ENCODE data around the gene CSNK2A1.

The CSNK2A1 gene

GRCh38 chr20:519999-520398 lies 23.6 kb downstream of the CSNK2A1 start:
- TF ChIP-seq, protein P1, sequence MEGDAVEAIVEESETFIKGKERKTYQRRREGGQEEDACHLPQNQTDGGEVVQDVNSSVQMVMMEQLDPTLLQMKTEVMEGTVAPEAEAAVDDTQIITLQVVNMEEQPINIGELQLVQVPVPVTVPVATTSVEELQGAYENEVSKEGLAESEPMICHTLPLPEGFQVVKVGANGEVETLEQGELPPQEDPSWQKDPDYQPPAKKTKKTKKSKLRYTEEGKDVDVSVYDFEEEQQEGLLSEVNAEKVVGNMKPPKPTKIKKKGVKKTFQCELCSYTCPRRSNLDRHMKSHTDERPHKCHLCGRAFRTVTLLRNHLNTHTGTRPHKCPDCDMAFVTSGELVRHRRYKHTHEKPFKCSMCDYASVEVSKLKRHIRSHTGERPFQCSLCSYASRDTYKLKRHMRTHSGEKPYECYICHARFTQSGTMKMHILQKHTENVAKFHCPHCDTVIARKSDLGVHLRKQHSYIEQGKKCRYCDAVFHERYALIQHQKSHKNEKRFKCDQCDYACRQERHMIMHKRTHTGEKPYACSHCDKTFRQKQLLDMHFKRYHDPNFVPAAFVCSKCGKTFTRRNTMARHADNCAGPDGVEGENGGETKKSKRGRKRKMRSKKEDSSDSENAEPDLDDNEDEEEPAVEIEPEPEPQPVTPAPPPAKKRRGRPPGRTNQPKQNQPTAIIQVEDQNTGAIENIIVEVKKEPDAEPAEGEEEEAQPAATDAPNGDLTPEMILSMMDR (IDR thresholded peaks at IDR 0.05; ENCODE audit: insufficient read depth, low read length, poor library complexity, severe bottlenecking) = no peak
- no peak for TF ChIP-seq EZH2phosphoT487 (conservative IDR thresholded peaks at IDR 0.05; ENCODE audit: low read length)
- H3K9me2 ChIP-seq (replicated peaks; ENCODE audit: insufficient read depth, low read length) = no peaks in the 10 kb centered on the region

DNA sequence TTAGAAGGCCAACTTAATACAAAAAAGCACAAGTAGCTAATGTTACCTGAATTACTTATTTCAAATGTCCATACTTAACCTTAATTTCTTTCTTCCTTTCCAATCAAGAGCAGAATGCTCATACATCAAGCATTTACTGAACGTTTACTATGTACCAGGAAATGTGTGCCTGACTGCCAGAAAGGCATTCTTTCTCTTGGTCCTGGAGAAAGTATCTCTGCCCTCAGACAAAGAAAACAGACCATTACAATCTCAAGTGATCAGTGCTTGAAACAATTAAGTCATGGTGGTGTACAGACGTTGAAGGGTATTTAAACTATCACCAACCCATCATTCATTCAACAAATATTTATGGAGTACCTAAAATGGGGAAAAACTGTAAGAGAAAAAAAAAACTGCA lies 26.4 kb downstream of the CSNK2A1 start:
- peaks cover 98% of the 10 kb centered on the region for H3K79me2 ChIP-seq (ENCODE audit: insufficient read depth, low read length)
- H2AFZ ChIP-seq (ENCODE audit: low read depth, low read length, severe bottlenecking) = no peak overlapping the region
- H3K27me3 ChIP-seq (ENCODE audit: low read length) = no peaks in the 10 kb centered on the region
- no peaks in the 10 kb centered on the region for H3F3A ChIP-seq (ENCODE audit: insufficient read depth)
- H3K4me2 ChIP-seq (ENCODE audit: low read depth, low read length, poor library complexity, severe bottlenecking) = no peak overlapping the region
- H4K20me1 ChIP-seq (ENCODE audit: low read depth, low read length) = peaks cover 36% of the 10 kb centered on the region
- peaks cover 27% of the 10 kb centered on the region for H3K36me3 ChIP-seq (ENCODE audit: low read length)
- H3K9me3 ChIP-seq (ENCODE audit: insufficient read depth, low read length) = no peaks in the 10 kb centered on the region
- H3K27ac ChIP-seq (ENCODE audit: low read depth, low read length) = no peak overlapping the region
- no peak for TF ChIP-seq EZH2phosphoT487 (conservative IDR thresholded peaks at IDR 0.05; ENCODE audit: low read length)
- TF ChIP-seq, protein P1 (IDR thresholded peaks at IDR 0.05; ENCODE audit: insufficient read depth, low read length, poor library complexity, severe bottlenecking) = no peak
- no peaks in the 10 kb centered on the region for H3K9me2 ChIP-seq (replicated peaks; ENCODE audit: insufficient read depth, low read length)
- H3K4me3 ChIP-seq (ENCODE audit: insufficient read depth, low read length, poor library complexity, severe bottlenecking) = no peak overlapping the region
- H3K9ac ChIP-seq (ENCODE audit: low read length) = no peak overlapping the region

More at GRCh38 chr20:519999-520398, 23.6 kb downstream of the CSNK2A1 start:
- Histone ChIP-seq H2AFZ (ENCODE audit: low read depth, low read length, severe bottlenecking) (no peak overlapping the region), H3F3A (ENCODE audit: insufficient read depth) (no peaks in the 10 kb centered on the region), H3K4me3 (ENCODE audit: insufficient read depth, low read length, poor library complexity, severe bottlenecking) (no peak overlapping the region), H3K27me3 (ENCODE audit: low read length) (no peaks in the 10 kb centered on the region), H3K4me2 (ENCODE audit: low read depth, low read length, poor library complexity, severe bottlenecking) (no peak overlapping the region), H4K20me1 (ENCODE audit: low read depth, low read length) (peaks cover 28% of the 10 kb centered on the region), H3K9ac (ENCODE audit: low read length) (no peak overlapping the region), H3K36me3 (ENCODE audit: low read length) (peaks cover 40% of the 10 kb centered on the region), H3K27ac (ENCODE audit: low read depth, low read length) (no peak overlapping the region), H3K79me2 (ENCODE audit: insufficient read depth, low read length) (peaks cover 98% of the 10 kb centered on the region), H3K9me3 (ENCODE audit: insufficient read depth, low read length) (no peaks in the 10 kb centered on the region)

GRCh38 chr20:516799-517198 lies 26.8 kb downstream of the CSNK2A1 start:
- TF ChIP-seq, protein P1 (IDR thresholded peaks at IDR 0.05; ENCODE audit: insufficient read depth, low read length, poor library complexity, severe bottlenecking) = no peak
- no peaks in the 10 kb centered on the region for H3K9me2 ChIP-seq (replicated peaks; ENCODE audit: insufficient read depth, low read length)
- H3K79me2 ChIP-seq (ENCODE audit: insufficient read depth, low read length) = peaks cover 98% of the 10 kb centered on the region
- H3K9ac ChIP-seq (ENCODE audit: low read length) = no peak overlapping the region
- no peaks in the 10 kb centered on the region for H3K27me3 ChIP-seq (ENCODE audit: low read length)
- no peak overlapping the region for H2AFZ ChIP-seq (ENCODE audit: low read depth, low read length, severe bottlenecking)
- H3K9me3 ChIP-seq (ENCODE audit: insufficient read depth, low read length) = no peaks in the 10 kb centered on the region
- peaks cover 40% of the 10 kb centered on the region for H4K20me1 ChIP-seq (ENCODE audit: low read depth, low read length)
- H3F3A ChIP-seq (ENCODE audit: insufficient read depth) = no peaks in the 10 kb centered on the region
- no peak overlapping the region for H3K4me2 ChIP-seq (ENCODE audit: low read depth, low read length, poor library complexity, severe bottlenecking)
- no peak overlapping the region for H3K4me3 ChIP-seq (ENCODE audit: insufficient read depth, low read length, poor library complexity, severe bottlenecking)
- H3K36me3 ChIP-seq (ENCODE audit: low read length) = peaks cover 23% of the 10 kb centered on the region
- H3K27ac ChIP-seq (ENCODE audit: low read depth, low read length) = no peak overlapping the region

Measured in SU-DHL-6 (cell line).